Aorta (tissue), 5 donors: ENCODE data around the gene ILF3. TPM values are rescaled to one million over a fixed set of nuclear protein-coding genes. Genes with fewer than 3 reads are reported as not detected.

Experiments
- ATAC-seq: fragments of 200-7000 bp; cut with Tn5 transposase; one replicate; pipeline ENCODE4 v1.9.1; 2022; ENCODE audit warnings: moderate library complexity; ENCODE audit not compliant: low FRiP score
- DNase-seq, 2 donors: peaks; one replicate each; pipeline ENCODE4 v3.0.0-alpha.2; 2020
- H3K27ac ChIP-seq, 2 donors: one replicate each; pipeline ENCODE4 v1.5.1; 2013; ENCODE audit warnings: low read length in 2 of 2, mild to moderate bottlenecking in 2 of 2, moderate library complexity in 2 of 2, control low read depth in 1 of 2, inconsistent platforms in 1 of 2, low read depth in 1 of 2
- H3K27me3 ChIP-seq, 2 donors: one replicate each; pipeline ENCODE4 v1.6.1; 2013; ENCODE audit warnings: control low read depth in 1 of 2, low read length in 1 of 2, mild to moderate bottlenecking in 1 of 2, moderate library complexity in 1 of 2; ENCODE audit not compliant: insufficient read depth in 2 of 2, control insufficient read depth in 1 of 2
- H3K36me3 ChIP-seq, 2 donors: one replicate each; pipeline ENCODE4 v1.6.1; 2013; ENCODE audit warnings: control low read depth in 1 of 2, low read length in 1 of 2, mild to moderate bottlenecking in 1 of 2; ENCODE audit not compliant: insufficient read depth in 2 of 2, control insufficient read depth in 1 of 2
- H3K4me1 ChIP-seq, 2 donors: one replicate each; pipeline ENCODE4 v1.6.1; 2013; ENCODE audit warnings: low read length in 2 of 2, control low read depth in 1 of 2, mild to moderate bottlenecking in 1 of 2, moderate library complexity in 1 of 2; ENCODE audit not compliant: insufficient read depth in 2 of 2, control insufficient read depth in 1 of 2
- H3K4me3 ChIP-seq, 2 donors: one replicate each; pipeline ENCODE4 v1.5.1; 2013; ENCODE audit warnings: low read length in 2 of 2, control low read depth in 1 of 2, mild to moderate bottlenecking in 1 of 2
- H3K9me3 ChIP-seq: one replicate; pipeline ENCODE4 v1.6.1; 2013; ENCODE audit warnings: mild to moderate bottlenecking, low read length; ENCODE audit not compliant: control insufficient read depth
- WGBS, 2 donors: extraction: QIAGEN DNeasy Blood & Tissue Kit; methylation state at CpG; one replicate each; pipeline ENCODE4 v1.1.7; 2013; 5-methylcytosine and 5-hydroxymethylcytosine counted together
- intact Hi-C, 2 donors: fragments of 100-400 bp; cut with DNase I; formaldehyde crosslinking; loops; one replicate each; pipeline versions ENCODE4 v1.14.2 to v1.15.0; 2022
- polyA plus RNA-seq, 2 donors: library from polyadenylated mRNA; stranded (reverse); fragments of 200-250 nt; gene quantifications; one replicate each; pipeline ENCODE4 v1.2.3, GENCODE V29; 2013
- total RNA-seq, 2 donors: library from RNA; stranded (reverse); fragmentation: NEBNext Ultra II Directional; extraction: Animal tissue kit (Norgen Biotek cat#: 25700); gene quantifications; one replicate each; pipeline ENCODE4 v1.2.1, GENCODE V29; 2021
- donor health status: healthy with polysubstance abuse.
- donor health status: Bipolar disorder and iron deficiency.
- donor health status: DM: no; HTN: no; CAD: no.
- donor health status: DM: no; HTN: no; CAD: no.
- donor health status: DM: yes; HTN: yes; CAD: no.

The ILF3 gene
- total and polyA plus RNA-seq, 4 donors, result 40.2 to 190 (median 139) TPM

DNA sequence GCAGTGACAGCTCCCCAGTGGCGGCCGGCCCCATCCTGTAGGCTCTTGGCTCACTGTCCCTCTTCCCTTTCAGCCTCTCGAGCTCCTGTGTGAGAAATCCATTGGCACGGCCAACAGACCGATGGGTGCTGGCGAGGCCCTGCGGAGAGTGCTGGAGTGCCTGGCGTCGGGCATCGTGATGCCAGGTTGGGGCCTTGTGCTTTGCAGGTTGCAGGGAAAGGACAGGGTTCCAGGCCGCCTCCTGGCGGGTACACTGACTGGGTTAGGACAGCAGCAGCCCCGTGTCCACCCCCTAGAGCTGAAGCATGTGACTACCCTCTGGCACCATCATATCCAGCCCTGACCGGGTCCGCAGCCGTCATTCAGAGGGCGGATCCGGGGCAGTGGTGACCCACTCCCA lies 25.6 kb downstream of the ILF3 start:
- Histone ChIP-seq H3K27ac (no peak overlapping the region), H3K27me3 (no peaks in the 10 kb centered on the region), H3K36me3 (peaks cover 3 to 18% of the 10 kb centered on the region in 2 donors), H3K4me1 (no peaks in the 10 kb centered on the region), H3K4me3 (no peak overlapping the region), H3K9me3 (no peaks in the 10 kb centered on the region)
- 89 to 91% methylated on average over 18 of the region's 18 CpGs for WGBS, 2 donors
- DNase-seq (no peak), ATAC-seq (no peak)
- intact Hi-C loops, result no loop called here

DNA sequence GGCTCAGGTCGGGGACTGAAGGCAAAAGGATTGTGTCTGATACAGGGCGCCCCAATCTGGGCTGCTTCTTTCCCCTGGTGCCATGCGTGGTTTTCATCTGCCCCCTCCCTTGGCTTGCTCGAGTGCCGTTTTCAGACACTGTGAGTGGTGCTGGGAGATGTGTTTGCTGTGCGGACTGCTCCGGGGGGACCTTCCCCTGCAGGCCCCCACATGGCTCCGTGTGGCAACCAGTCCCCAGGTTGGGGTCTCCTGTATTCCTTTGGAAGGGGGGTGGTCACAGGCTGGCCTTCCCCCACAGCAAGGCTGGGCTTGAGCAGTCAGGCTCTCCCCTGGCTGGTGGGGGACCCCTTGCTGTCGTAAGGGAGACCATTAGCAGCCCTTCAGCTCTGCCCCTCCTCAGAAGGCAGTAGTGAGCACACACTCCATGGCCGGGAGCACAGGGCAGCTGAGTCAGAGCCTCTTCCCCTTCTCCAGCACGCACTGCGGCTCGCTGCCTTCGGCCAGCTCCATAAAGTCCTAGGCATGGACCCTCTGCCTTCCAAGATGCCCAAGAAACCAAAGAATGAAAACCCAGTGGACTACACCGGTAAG lies 26.5 kb downstream of the ILF3 start:
- H3K4me3 ChIP-seq, result no peak overlapping the region
- no peaks in the 10 kb centered on the region for H3K4me1 ChIP-seq
- no peaks in the 10 kb centered on the region for H3K27me3 ChIP-seq
- intact Hi-C loops, result no loop called here
- no peak overlapping the region for H3K27ac ChIP-seq
- no peaks in the 10 kb centered on the region for H3K9me3 ChIP-seq
- WGBS, 2 donors, result 86 to 91% methylated on average over 12 to 15 of the region's 15 CpGs
- DNase-seq (no peak), ATAC-seq (peak; percentile 17)
- H3K36me3 ChIP-seq, result peaks cover 3 to 18% of the 10 kb centered on the region in 2 donors

DNA sequence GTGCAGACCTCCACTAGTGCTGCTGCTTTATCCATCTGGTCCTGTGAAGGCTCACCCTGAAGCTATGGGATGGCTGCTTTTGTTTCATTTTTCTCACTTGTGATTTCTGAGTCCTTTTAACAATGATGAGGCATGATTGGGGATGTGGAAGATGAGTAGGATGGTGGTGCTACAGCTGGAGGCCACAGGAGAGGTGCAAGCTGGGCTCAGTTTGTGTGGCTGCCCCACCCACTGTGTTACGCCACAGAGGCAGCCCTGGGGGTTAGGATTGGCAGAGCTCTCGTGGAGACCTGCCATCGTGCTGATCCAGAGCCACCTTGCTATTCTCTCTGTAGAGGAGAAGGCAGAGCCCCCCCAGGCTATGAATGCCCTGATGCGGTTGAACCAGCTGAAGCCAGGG lies 27.5 kb downstream of the ILF3 start:
- intact Hi-C loops, result no loop called here
- ATAC-seq, result no peak
- H3K27ac ChIP-seq, result no peak overlapping the region
- no peaks in the 10 kb centered on the region for H3K27me3 ChIP-seq
- H3K9me3 ChIP-seq, result no peaks in the 10 kb centered on the region
- H3K4me1 ChIP-seq, result no peaks in the 10 kb centered on the region
- peaks cover 3 to 18% of the 10 kb centered on the region in 2 donors for H3K36me3 ChIP-seq
- no peak for DNase-seq
- 81 to 87% methylated on average over 4 of the region's 4 CpGs for WGBS, 2 donors
- no peak overlapping the region for H3K4me3 ChIP-seq

DNA sequence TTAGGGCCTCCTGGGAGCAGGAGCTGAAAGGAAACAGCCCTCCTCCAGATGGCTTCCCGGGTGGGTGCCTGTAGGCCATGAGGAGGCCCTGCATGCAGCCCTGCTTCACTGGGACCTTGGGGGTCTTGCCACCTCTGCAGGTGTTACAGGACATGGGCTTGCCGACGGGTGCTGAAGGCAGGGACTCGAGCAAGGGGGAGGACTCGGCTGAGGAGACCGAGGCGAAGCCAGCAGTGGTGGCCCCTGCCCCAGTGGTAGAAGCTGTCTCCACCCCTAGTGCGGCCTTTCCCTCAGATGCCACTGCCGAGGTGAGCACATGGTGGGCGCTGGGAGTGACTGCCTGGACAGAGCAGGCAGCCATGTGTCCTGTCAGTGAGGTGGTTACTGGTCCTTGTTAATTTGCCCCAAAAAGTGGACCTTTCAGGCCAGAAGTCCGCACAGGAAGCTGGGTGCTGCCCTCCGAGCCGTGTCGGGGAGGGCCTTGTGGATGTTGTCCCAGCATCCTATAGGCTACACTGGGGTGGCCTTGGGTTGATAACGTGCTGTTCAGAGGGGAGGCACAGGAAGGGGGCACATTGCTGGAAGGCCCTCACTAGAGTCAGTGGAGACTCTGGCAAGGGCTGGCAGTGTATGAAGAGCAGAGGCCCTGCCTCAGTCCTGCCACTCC lies 28.4 kb downstream of the ILF3 start:
- WGBS, 2 donors, result 85 to 87% methylated on average over 15 of the region's 15 CpGs
- peaks cover under 1 to 16% of the 10 kb centered on the region in 2 donors for H3K36me3 ChIP-seq
- H3K9me3 ChIP-seq, result no peaks in the 10 kb centered on the region
- H3K27ac ChIP-seq, result no peak overlapping the region
- intact Hi-C loops, result no loop called here
- no peak overlapping the region for H3K4me3 ChIP-seq
- no peak for ATAC-seq
- no peak for DNase-seq
- no peaks in the 10 kb centered on the region for H3K27me3 ChIP-seq
- H3K4me1 ChIP-seq, result no peaks in the 10 kb centered on the region

DNA sequence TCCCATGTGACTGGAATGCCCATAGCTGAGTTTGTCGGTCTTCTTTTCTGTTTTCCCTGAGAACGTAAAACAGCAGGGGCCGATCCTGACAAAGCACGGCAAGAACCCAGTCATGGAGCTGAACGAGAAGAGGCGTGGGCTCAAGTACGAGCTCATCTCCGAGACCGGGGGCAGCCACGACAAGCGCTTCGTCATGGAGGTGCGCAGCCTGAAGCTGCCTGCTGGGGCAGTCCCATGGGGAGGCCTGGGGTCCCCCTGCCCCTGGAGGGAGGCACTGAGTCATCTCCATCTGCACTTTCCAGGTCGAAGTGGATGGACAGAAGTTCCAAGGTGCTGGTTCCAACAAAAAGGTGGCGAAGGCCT lies 28.9 kb downstream of the ILF3 start:
- no peaks in the 10 kb centered on the region for H3K27me3 ChIP-seq

DNA sequence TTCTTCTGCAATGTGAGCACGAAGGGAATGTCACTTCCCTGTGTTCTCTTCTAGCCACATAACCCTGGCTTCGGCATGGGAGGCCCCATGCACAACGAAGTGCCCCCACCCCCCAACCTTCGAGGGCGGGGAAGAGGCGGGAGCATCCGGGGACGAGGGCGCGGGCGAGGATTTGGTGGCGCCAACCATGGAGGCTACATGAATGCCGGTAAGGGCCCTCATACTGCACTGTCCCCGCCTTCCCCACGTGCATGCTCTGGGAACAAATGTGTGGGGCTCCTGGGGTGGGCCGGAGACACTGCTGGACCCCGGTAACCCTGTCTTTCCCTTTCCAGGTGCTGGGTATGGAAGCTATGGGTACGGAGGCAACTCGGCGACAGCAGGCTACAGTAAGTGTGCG lies 29.4 kb downstream of the ILF3 start:
- Histone ChIP-seq H3K4me1 (no peaks in the 10 kb centered on the region), H3K4me3 (no peak overlapping the region), H3K27me3 (no peaks in the 10 kb centered on the region), H3K9me3 (no peaks in the 10 kb centered on the region), H3K36me3 (peaks cover 0 to 15% of the 10 kb centered on the region in 2 donors), H3K27ac (no peak overlapping the region)
- WGBS, 2 donors, result 89% methylated on average over 21 of the region's 21 CpGs
- intact Hi-C loops, result no loop called here
- no peak for DNase-seq
- no peak for ATAC-seq

More for the DNA sequence above, 28.9 kb downstream of the ILF3 start:
- 84 to 85% methylated on average over 15 of the region's 15 CpGs for WGBS, 2 donors
- ATAC-seq (no peak), DNase-seq (no peak)
- Histone ChIP-seq H3K4me3 (no peak overlapping the region), H3K9me3 (no peaks in the 10 kb centered on the region), H3K36me3 (peaks cover 0 to 15% of the 10 kb centered on the region in 2 donors), H3K27ac (no peak overlapping the region), H3K4me1 (no peaks in the 10 kb centered on the region)
- intact Hi-C loops, result no loop called here

DNA sequence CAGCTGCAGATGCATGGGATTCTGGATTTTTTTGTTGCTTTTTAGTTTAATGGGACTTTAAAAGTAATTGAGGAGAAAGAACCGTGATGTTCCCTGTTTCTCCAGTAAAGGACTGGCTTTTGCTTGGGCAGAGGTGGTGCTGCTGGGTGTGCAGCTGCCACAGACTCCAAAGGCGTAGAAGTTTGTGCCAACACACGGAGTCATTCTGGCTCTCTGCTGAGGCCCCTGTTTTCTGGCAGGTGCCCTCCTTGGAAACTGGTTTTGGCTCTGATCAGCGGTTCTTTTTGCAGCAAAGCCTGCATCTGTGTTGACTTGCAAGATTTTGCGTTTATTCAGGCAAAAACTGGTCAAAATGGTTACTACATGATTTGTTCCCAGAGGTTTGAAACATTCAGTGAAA lies 31.1 kb downstream of the ILF3 start:
- DNase-seq (no peak), ATAC-seq (no peak)
- Histone ChIP-seq H3K27ac (no peak overlapping the region), H3K4me3 (no peak overlapping the region), H3K36me3 (peaks cover 0 to 17% of the 10 kb centered on the region in 2 donors), H3K27me3 (no peaks in the 10 kb centered on the region), H3K9me3 (no peaks in the 10 kb centered on the region), H3K4me1 (no peaks in the 10 kb centered on the region)
- 12 to 19% methylated on average over 5 of the region's 5 CpGs for WGBS, 2 donors
- intact Hi-C loops, result no loop called here

DNA sequence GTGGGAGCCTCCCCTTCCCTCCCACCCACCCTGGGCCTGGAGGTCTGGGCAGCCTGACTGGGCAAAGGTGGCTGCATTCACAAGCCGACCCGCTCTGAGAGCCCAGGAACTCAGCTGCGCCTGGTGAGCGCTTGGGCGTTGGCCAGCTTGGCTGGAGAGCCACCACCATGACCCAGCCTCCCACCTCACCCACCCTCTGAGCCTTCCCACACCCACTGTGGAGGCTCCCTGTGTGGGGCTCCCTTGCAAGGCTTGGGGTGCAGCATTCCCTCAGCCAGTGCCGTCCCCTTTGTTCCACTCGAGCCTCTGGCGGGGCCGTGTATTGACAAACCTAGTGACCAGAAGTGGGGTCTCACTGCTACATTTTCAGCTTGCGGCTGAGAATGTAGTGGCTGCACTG lies 32.0 kb downstream of the ILF3 start:
- no peaks in the 10 kb centered on the region for H3K9me3 ChIP-seq
- DNase-seq (no peak), ATAC-seq (no peak)
- 76 to 84% methylated on average over 10 of the region's 10 CpGs for WGBS, 2 donors
- no peaks in the 10 kb centered on the region for H3K27me3 ChIP-seq
- H3K4me3 ChIP-seq, result no peak overlapping the region
- intact Hi-C loops, result no loop called here
- peaks cover 0 to 11% of the 10 kb centered on the region in 2 donors for H3K36me3 ChIP-seq
- no peaks in the 10 kb centered on the region for H3K4me1 ChIP-seq
- no peak overlapping the region for H3K27ac ChIP-seq
